ENCODE measurements around the gene THRB. TPM values are rescaled to one million over a fixed set of nuclear protein-coding genes. Genes with fewer than 3 reads are reported as not detected.
"Not testable (repeated sequence)": the region's sequence is repeated elsewhere in the genome, so short reads cannot be mapped to it uniquely, and the experiment has no call there.

Gene THRB
- total RNA-seq, 1 donor from 2014 or later: 3.1 TPM

DNA sequence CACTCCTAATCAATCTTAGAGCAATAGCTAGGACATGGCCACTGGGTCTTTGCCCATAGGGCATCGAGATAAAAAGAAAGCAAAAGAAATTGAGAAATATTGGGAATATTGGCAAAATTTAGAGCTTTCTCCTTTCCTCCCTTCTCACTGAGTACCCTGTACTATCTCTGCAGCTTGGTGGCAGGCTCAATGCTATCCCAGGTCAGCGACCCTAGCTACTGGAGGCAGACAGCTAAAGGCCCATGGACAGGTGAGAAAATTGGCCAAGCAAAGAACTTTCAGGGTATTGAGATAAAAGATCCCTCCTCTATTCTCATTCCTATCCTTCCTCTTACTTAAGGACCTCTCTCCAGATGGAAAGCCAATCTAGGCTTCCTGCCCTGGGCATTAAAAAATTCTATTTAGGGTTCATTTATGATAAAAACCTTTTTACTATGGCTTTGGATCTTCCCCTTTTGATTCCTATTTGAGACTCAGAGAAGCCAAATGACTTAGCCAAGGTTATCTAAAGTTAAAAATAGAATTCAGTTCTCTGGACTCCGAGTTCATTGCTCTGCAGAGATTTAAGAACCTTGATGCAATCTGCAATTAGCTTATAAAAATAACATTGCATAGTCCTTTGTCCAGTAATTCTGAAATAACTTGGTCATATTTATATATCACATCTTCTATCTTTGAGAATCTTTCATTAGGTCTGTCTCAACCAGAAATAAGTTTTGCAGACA, 75.4 kb downstream of the THRB start:
- TF ChIP-seq, protein P1, sequence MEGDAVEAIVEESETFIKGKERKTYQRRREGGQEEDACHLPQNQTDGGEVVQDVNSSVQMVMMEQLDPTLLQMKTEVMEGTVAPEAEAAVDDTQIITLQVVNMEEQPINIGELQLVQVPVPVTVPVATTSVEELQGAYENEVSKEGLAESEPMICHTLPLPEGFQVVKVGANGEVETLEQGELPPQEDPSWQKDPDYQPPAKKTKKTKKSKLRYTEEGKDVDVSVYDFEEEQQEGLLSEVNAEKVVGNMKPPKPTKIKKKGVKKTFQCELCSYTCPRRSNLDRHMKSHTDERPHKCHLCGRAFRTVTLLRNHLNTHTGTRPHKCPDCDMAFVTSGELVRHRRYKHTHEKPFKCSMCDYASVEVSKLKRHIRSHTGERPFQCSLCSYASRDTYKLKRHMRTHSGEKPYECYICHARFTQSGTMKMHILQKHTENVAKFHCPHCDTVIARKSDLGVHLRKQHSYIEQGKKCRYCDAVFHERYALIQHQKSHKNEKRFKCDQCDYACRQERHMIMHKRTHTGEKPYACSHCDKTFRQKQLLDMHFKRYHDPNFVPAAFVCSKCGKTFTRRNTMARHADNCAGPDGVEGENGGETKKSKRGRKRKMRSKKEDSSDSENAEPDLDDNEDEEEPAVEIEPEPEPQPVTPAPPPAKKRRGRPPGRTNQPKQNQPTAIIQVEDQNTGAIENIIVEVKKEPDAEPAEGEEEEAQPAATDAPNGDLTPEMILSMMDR (IDR thresholded peaks at IDR 0.05; ENCODE audit: insufficient read depth, low read length, poor library complexity, severe bottlenecking): no peak
- Histone ChIP-seq H3K27me3 (ENCODE audit: control insufficient read depth, insufficient read depth, low read length) (no peaks in the 10 kb centered on the region), H3K36me3 (ENCODE audit: control insufficient read depth, insufficient read depth, low read length) (no peaks in the 10 kb centered on the region), H3K4me3 (ENCODE audit: low read depth, low read length) (no peak overlapping the region)
- DNase-seq (ENCODE audit: low read depth): no peak

- H3K36me3 ChIP-seq (ENCODE audit: control insufficient read depth, insufficient read depth, low read length): no peaks in the 10 kb centered on the region
- TF ChIP-seq, protein P1 (IDR thresholded peaks at IDR 0.05; ENCODE audit: insufficient read depth, low read length, poor library complexity, severe bottlenecking): no peak
- DNase-seq (ENCODE audit: low read depth): no peak
Measured at GRCh38 chr3:24417730-24418129, 76.9 kb downstream of the THRB start.

GRCh38 chr3:24416224-24416623, 78.4 kb downstream of the THRB start:
- Histone ChIP-seq H3K36me3 (ENCODE audit: control insufficient read depth, insufficient read depth, low read length) (no peaks in the 10 kb centered on the region), H3K27me3 (ENCODE audit: control insufficient read depth, insufficient read depth, low read length) (no peaks in the 10 kb centered on the region), H3K4me3 (ENCODE audit: low read depth, low read length) (no peak overlapping the region)
- no peak for DNase-seq (ENCODE audit: low read depth)
- TF ChIP-seq, protein P1 (IDR thresholded peaks at IDR 0.05; ENCODE audit: insufficient read depth, low read length, poor library complexity, severe bottlenecking): no peak

More at GRCh38 chr3:24417730-24418129, 76.9 kb downstream of the THRB start:
- Histone ChIP-seq H3K27me3 (ENCODE audit: control insufficient read depth, insufficient read depth, low read length) (no peaks in the 10 kb centered on the region), H3K4me3 (ENCODE audit: low read depth, low read length) (no peak overlapping the region)

DNA sequence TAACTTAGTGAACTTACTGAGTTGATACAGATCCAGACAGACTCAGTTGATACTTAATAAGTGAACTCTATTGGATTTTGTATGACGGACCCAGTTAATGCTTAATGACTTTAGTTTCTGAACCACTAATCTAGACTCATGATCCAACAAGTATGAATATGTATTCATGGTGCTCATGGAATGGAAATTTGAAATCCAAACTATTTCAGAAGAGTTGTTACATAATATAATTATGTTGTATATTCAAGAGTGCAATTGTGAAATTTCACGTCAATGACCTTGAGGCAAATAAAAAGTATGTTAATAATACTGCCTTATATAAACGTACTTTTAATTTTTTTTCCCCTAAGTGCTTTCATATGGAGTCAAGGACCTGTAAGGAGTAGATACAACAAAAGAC, 78.8 kb downstream of the THRB start:
- no peaks in the 10 kb centered on the region for H3K27me3 ChIP-seq (ENCODE audit: control insufficient read depth, insufficient read depth, low read length)
- TF ChIP-seq, protein P1 (IDR thresholded peaks at IDR 0.05; ENCODE audit: insufficient read depth, low read length, poor library complexity, severe bottlenecking): no peak
- H3K4me3 ChIP-seq (ENCODE audit: low read depth, low read length): no peak overlapping the region
- no peaks in the 10 kb centered on the region for H3K36me3 ChIP-seq (ENCODE audit: control insufficient read depth, insufficient read depth, low read length)
- DNase-seq (ENCODE audit: low read depth): no peak

GRCh38 chr3:24413662-24414061, 81.0 kb downstream of the THRB start:
- DNase-seq (ENCODE audit: low read depth): not testable (repeated sequence)

DNA sequence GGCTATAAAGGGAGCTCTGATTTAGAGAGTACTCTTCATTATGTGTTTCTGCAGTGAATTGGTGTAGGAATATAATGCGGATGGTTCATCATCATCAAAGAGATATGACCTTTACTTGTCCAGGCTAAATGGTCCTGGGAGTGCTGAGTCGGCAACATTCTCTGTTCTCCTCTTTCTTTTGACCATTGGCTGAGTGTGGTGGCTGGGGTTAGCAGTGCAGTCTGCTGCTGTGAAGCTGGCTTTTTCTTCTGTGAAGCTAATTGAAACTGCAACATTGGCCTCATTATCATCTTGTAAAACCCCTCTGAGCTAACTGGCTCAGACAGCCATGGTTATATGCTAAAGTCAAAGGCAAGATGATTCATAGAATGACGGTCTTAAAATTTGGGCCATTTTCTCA, 83.8 kb downstream of the THRB start:
- no peak for DNase-seq (ENCODE audit: low read depth)
- no peak overlapping the region for H3K4me3 ChIP-seq (ENCODE audit: low read depth, low read length)
- no peaks in the 10 kb centered on the region for H3K36me3 ChIP-seq (ENCODE audit: control insufficient read depth, insufficient read depth, low read length)
- TF ChIP-seq, protein P1 (IDR thresholded peaks at IDR 0.05; ENCODE audit: insufficient read depth, low read length, poor library complexity, severe bottlenecking): no peak
- H3K27me3 ChIP-seq (ENCODE audit: control insufficient read depth, insufficient read depth, low read length): no peaks in the 10 kb centered on the region

More at GRCh38 chr3:24413662-24414061, 81.0 kb downstream of the THRB start:
- H3K4me3 ChIP-seq (ENCODE audit: low read depth, low read length); H3K27me3 ChIP-seq (ENCODE audit: control insufficient read depth, insufficient read depth, low read length); H3K36me3 ChIP-seq (ENCODE audit: control insufficient read depth, insufficient read depth, low read length): not testable (repeated sequence)
